Spinal cord (tissue), 10 donors: Measurements from ENCODE around the gene ARL2BP. TPM values are rescaled to one million over a fixed set of nuclear protein-coding genes. Genes with fewer than 3 reads are reported as not detected.
"Not testable (repeated sequence)": the region's sequence is repeated elsewhere in the genome, so short reads cannot be mapped to it uniquely, and the experiment has no call there.

Experiments used
- DNase-seq, 6 donors: peaks; one replicate each; pipeline versions ENCODE4 v3.0.0 to v3.0.0-alpha.2; 2013 to 2015; ENCODE audit warnings: low spot score in 6 of 6, low read depth in 4 of 6
- H3K27ac ChIP-seq: one replicate; pipeline ENCODE4 v1.5.1; 2013; ENCODE audit warnings: low read depth, low read length, control low read depth
- H3K27me3 ChIP-seq: one replicate; pipeline ENCODE4 v1.6.1; 2013; ENCODE audit warnings: low read length; ENCODE audit not compliant: control insufficient read depth, insufficient read depth
- H3K36me3 ChIP-seq: one replicate; pipeline ENCODE4 v1.6.1; 2013; ENCODE audit warnings: low read length; ENCODE audit not compliant: control insufficient read depth, insufficient read depth
- H3K4me1 ChIP-seq: one replicate; pipeline ENCODE4 v1.6.1; 2013; ENCODE audit warnings: low read length; ENCODE audit not compliant: control insufficient read depth, insufficient read depth
- H3K4me3 ChIP-seq: one replicate; pipeline ENCODE4 v1.5.1; 2013; ENCODE audit warnings: low read depth, low read length, control low read depth
- H3K9me3 ChIP-seq: one replicate; pipeline ENCODE4 v1.6.1; 2013; ENCODE audit warnings: low read length; ENCODE audit not compliant: control insufficient read depth, insufficient read depth
- WGBS: methylation state at CpG from one replicate; pipeline ENCODE4 v1.1.5; 2013; ENCODE audit warnings: missing lambda C conversion rate; ENCODE audit not compliant: insufficient coverage; 5-methylcytosine and 5-hydroxymethylcytosine counted together
- long read RNA-seq, 4 donors: transcript quantifications; one replicate each; lab custom pipeline, GENCODE V29; 2026
- polyA plus RNA-seq, 2 donors: library from polyadenylated mRNA; unstranded; fragments of 120-200 nt; gene quantifications; one replicate each; pipeline ENCODE4 v1.2.1, GENCODE V29; 2013; ENCODE audit not compliant: insufficient read length in 2 of 2
- total RNA-seq, 2 donors: library from RNA; depleted of rRNA in 1 of 2; stranded (reverse); fragments of 120-200 nt in 1 of 2; fragments of >200 nt in 1 of 2; gene quantifications; one replicate each; pipeline versions ENCODE4 v1.2.3 to v1.2.4, GENCODE V29; 2013 to 2014
- donor health status: healthy.

The ARL2BP gene
- total RNA-seq = 10 to 100 TPM; 75.1 to 77.9 TPM
- polyA plus RNA-seq = 10 to 100 TPM; 74.7 to 79.3 TPM
- long read RNA-seq, donor 1, transcript ARL2BP-201 (6 exons, 2,130 nt) = major isoform, 47 of 106 reads
- long read RNA-seq, donor 1, partial matches to known transcripts = 36 of 106 reads
- long read RNA-seq, donor 1, other reads (novel, unspliced or antisense) = 23 of 106 reads
- long read RNA-seq, donor 2, transcript ARL2BP-201 (6 exons, 2,130 nt) = major isoform, 14 of 24 reads
- long read RNA-seq, donor 2, partial matches to known transcripts = 10 of 24 reads
- long read RNA-seq, donor 2, other reads (novel, unspliced or antisense) = 0 of 24 reads
- long read RNA-seq, donor 3, transcript ARL2BP-201 (6 exons, 2,130 nt) = major isoform, 20 of 28 reads
- long read RNA-seq, donor 3, partial matches to known transcripts = 7 of 28 reads
- long read RNA-seq, donor 3, other reads (novel, unspliced or antisense) = 0 of 28 reads
- long read RNA-seq, donor 4, transcript ARL2BP-201 (6 exons, 2,130 nt) = major isoform, 19 of 19 reads
- long read RNA-seq, donor 4, partial matches to known transcripts = 0 of 19 reads
- long read RNA-seq, donor 4, other reads (novel, unspliced or antisense) = 0 of 19 reads

GRCh38 chr16:57244767-57245471 is at the start of gene ARL2BP:
Gene ARL2BP, plus strand, starts transcription at chr16:57245259. Its CDS starts 109 bp downstream, at chr16:57245368.
- peak within 1 kb of the TSS; percentile 79 for H3K4me3 ChIP-seq
- under 1% methylated on average over 74 of the region's 77 CpGs for WGBS

GRCh38 chr16:57196286-57196685 is 48.8 kb upstream of the ARL2BP start:
- no peaks in the 10 kb centered on the region for H3K9me3 ChIP-seq
- peaks cover 4% of the 10 kb centered on the region for H3K4me1 ChIP-seq
- peak in 2 of 6 donors; percentile 58 to 82 for DNase-seq
- H3K4me3 ChIP-seq = no peak overlapping the region
- H3K27me3 ChIP-seq = no peaks in the 10 kb centered on the region
- H3K27ac ChIP-seq = no peak overlapping the region
- no peaks in the 10 kb centered on the region for H3K36me3 ChIP-seq
- WGBS = 45% methylated on average over 1 of the region's 4 CpGs

More at GRCh38 chr16:57244767-57245471, at the start of gene ARL2BP:
- Histone ChIP-seq H3K27ac (peak within 1 kb of the TSS; percentile 93), H3K36me3 (peaks cover 23% of the 10 kb centered on the region), H3K4me1 (peaks cover 8% of the 10 kb centered on the region), H3K9me3 (no peaks in the 10 kb centered on the region), H3K27me3 (no peaks in the 10 kb centered on the region)
- DNase-seq = peak; percentile 80 to 99 (median 94)

- Histone ChIP-seq H3K36me3 (peaks cover 2% of the 10 kb centered on the region), H3K4me1 (peaks cover 4% of the 10 kb centered on the region), H3K27me3 (no peaks in the 10 kb centered on the region), H3K4me3 (no peak overlapping the region), H3K9me3 (no peaks in the 10 kb centered on the region), H3K27ac (no peak overlapping the region)
- WGBS = 44% methylated on average over 1 of the region's 3 CpGs
- peak in 1 of 6 donors; percentile 76 for DNase-seq
Observed at GRCh38 chr16:57196753-57197152, 48.3 kb upstream of the ARL2BP start.

GRCh38 chr16:57200321-57200720 is 44.7 kb upstream of the ARL2BP start:
- H3K27ac ChIP-seq, H3K27me3 ChIP-seq, DNase-seq, H3K4me3 ChIP-seq, H3K36me3 ChIP-seq, H3K4me1 ChIP-seq, H3K9me3 ChIP-seq: not testable (repeated sequence)
- 100% methylated on average over 5 of the region's 24 CpGs for WGBS

GRCh38 chr16:57200926-57201325 is 44.1 kb upstream of the ARL2BP start:
- DNase-seq, H3K4me3 ChIP-seq, H3K9me3 ChIP-seq, H3K27me3 ChIP-seq, H3K27ac ChIP-seq, H3K36me3 ChIP-seq, H3K4me1 ChIP-seq: not testable (repeated sequence)
- no CpG with 5 or more reads among the region's 27 CpGs for WGBS

GRCh38 chr16:57202095-57202886 is 42.8 kb upstream of the ARL2BP start:
- peaks cover 16% of the 10 kb centered on the region for H3K36me3 ChIP-seq
- H3K4me1 ChIP-seq = peaks cover 4% of the 10 kb centered on the region
- WGBS = 88% methylated on average over 2 of the region's 7 CpGs
- no peak for DNase-seq
- H3K9me3 ChIP-seq = no peaks in the 10 kb centered on the region
- no peaks in the 10 kb centered on the region for H3K27me3 ChIP-seq
- H3K4me3 ChIP-seq = no peak overlapping the region
- H3K27ac ChIP-seq = no peak overlapping the region

- Histone ChIP-seq H3K27ac (no peak overlapping the region), H3K27me3 (no peaks in the 10 kb centered on the region), H3K36me3 (peaks cover 18% of the 10 kb centered on the region), H3K4me1 (no peaks in the 10 kb centered on the region), H3K4me3 (no peak overlapping the region), H3K9me3 (no peaks in the 10 kb centered on the region)
- WGBS = no CpG with 5 or more reads among the region's 1 CpG
- DNase-seq = no peak
Observed at GRCh38 chr16:57203451-57203850, 41.6 kb upstream of the ARL2BP start.

GRCh38 chr16:57204675-57205074 is 40.4 kb upstream of the ARL2BP start:
- H3K4me1 ChIP-seq = no peaks in the 10 kb centered on the region
- no peak overlapping the region for H3K27ac ChIP-seq
- peaks cover 25% of the 10 kb centered on the region for H3K36me3 ChIP-seq
- H3K4me3 ChIP-seq = no peak overlapping the region
- no peak for DNase-seq
- no peaks in the 10 kb centered on the region for H3K27me3 ChIP-seq
- no peaks in the 10 kb centered on the region for H3K9me3 ChIP-seq
- 90% methylated on average over 12 of the region's 12 CpGs for WGBS

GRCh38 chr16:57208926-57209325 is 36.1 kb upstream of the ARL2BP start:
- no peaks in the 10 kb centered on the region for H3K27me3 ChIP-seq
- no peak overlapping the region for H3K27ac ChIP-seq
- no peaks in the 10 kb centered on the region for H3K9me3 ChIP-seq
- peaks cover 50% of the 10 kb centered on the region for H3K36me3 ChIP-seq
- H3K4me1 ChIP-seq = no peaks in the 10 kb centered on the region
- no CpG with 5 or more reads among the region's 1 CpG for WGBS
- DNase-seq = no peak
- H3K4me3 ChIP-seq = no peak overlapping the region
